Endodermal cell (in vitro differentiated cells): Measurements from ENCODE around the gene MST1. TPM values are rescaled to one million over a fixed set of nuclear protein-coding genes. Genes with fewer than 3 reads are reported as not detected.

ENCODE experiments used
- DNase-seq: peaks from one replicate; pipeline ENCODE4 v3.0.0-alpha.2; 2017
- H3K27ac ChIP-seq: 2 replicates; pipeline ENCODE4 v1.5.1; 2013; ENCODE audit warnings: mild to moderate bottlenecking, low read depth, low read length, moderate library complexity
- H3K27me3 ChIP-seq: 2 replicates; pipeline ENCODE4 v1.6.1; 2013; ENCODE audit warnings: mild to moderate bottlenecking, low read length, moderate library complexity; ENCODE audit not compliant: insufficient read depth, control insufficient read depth, poor library complexity, severe bottlenecking
- H3K36me3 ChIP-seq: 2 replicates; pipeline ENCODE4 v1.7.0; 2013; ENCODE audit warnings: mild to moderate bottlenecking, low read length, moderate library complexity; ENCODE audit not compliant: control insufficient read depth, insufficient read depth
- H3K4me1 ChIP-seq: one replicate; pipeline ENCODE4 v1.7.0; 2013; ENCODE audit warnings: low read length; ENCODE audit not compliant: control insufficient read depth, insufficient read depth
- H3K4me3 ChIP-seq: 2 replicates; pipeline ENCODE4 v1.5.1; 2013; ENCODE audit warnings: mild to moderate bottlenecking, low read length, moderate library complexity
- H3K9ac ChIP-seq: 2 replicates; pipeline ENCODE4 v1.6.1; 2013; ENCODE audit warnings: mild to moderate bottlenecking, low read length, moderate library complexity; ENCODE audit not compliant: poor library complexity, severe bottlenecking; ENCODE audit errors: extremely low read depth
- H3K9me3 ChIP-seq: 2 replicates; pipeline ENCODE4 v1.6.1; 2013; ENCODE audit warnings: mild to moderate bottlenecking, low read length, moderate library complexity; ENCODE audit not compliant: control insufficient read depth
- H3K27ac Mint-ChIP-seq: 2 replicates; pipeline ENCODE4 v1.8.0; 2020; ENCODE audit warnings: mixed read lengths
- H3K27me3 Mint-ChIP-seq: 2 replicates; pipeline ENCODE4 v1.8.0; 2021; ENCODE audit warnings: mild to moderate bottlenecking, mixed read lengths; ENCODE audit not compliant: insufficient read depth
- H3K36me3 Mint-ChIP-seq: 2 replicates; pipeline ENCODE4 v1.8.0; 2020; ENCODE audit warnings: low read depth, mixed read lengths
- H3K4me1 Mint-ChIP-seq: 2 replicates; pipeline ENCODE4 v1.8.0; 2020; ENCODE audit warnings: mixed read lengths
- H3K4me3 Mint-ChIP-seq: 2 replicates; pipeline ENCODE4 v1.8.0; 2020; ENCODE audit warnings: mild to moderate bottlenecking, moderate library complexity, mixed read lengths
- H3K9me3 Mint-ChIP-seq: 2 replicates; pipeline ENCODE4 v1.8.0; 2020; ENCODE audit warnings: mild to moderate bottlenecking, mixed read lengths
- CTCF ChIP-seq: fragments of 200-600 bp; sonication (generic); conservative IDR thresholded peaks from 2 replicates; pipeline ENCODE4 v1.5.0; 2021; ENCODE audit warnings: antibody characterized with exemption, mild to moderate bottlenecking
- WGBS, 2 experiments: methylation state at CpG; one replicate each; pipeline versions ENCODE4 v1.1.5 to v1.1.7; 2013; ENCODE audit warnings: missing lambda C conversion rate in 2 of 2, mixed read lengths in 1 of 2; ENCODE audit not compliant: insufficient coverage in 1 of 2, insufficient read length in 1 of 2; 5-methylcytosine and 5-hydroxymethylcytosine counted together
- total RNA-seq, 2 donors: library from RNA; stranded (reverse); fragmentation: NEBNext Ultra II Directional in 1 of 2; extraction: Animal tissue kit (Norgen Biotek cat#: 25700) in 1 of 2; gene quantifications; 2 replicates in 1 of 2; 3 replicates in 1 of 2; pipeline ENCODE4 v1.2.1, GENCODE V29; 2021

MST1 gene
- total RNA-seq, 2 donors from 2014 or later, result 30.8 to 35.5 TPM

DNA sequence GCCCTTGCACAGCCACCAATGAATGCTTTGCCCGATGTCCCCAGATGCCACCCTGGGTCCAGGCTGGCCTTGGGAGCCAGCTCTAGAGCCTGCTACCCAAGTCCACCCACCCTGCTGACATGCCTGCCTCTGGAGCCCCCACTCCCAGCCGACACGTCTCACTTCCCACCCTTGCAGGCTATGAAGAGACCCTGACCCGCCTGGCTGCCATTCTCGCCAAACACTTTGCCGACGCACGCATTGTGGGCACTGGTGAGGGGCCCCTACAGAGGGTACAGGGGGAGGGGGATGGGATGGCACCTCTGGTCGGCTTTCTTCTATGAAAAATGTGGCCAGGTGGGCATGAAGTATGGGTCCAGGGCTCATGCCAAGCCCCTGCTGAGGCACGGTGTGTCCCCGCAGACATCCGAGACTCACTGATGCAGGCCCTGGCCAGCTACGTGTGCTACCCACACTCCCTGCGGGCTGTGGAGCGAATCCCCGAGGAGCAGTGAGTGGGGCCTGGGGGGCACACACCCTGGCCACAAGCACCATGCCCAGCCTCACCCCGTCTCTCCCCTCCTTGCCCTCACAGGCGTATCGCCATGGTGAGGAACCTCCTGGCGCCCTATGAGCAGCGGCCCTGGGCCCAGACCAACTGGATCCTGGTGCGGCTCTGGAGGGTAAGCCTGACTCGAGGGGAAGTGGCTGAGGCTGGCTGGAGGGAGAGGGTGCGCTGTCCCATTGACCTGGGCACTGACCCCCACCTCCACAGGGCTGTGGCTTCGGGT is 24.2 kb upstream of the MST1 start:
- no peak overlapping the region for H3K9ac ChIP-seq
- H3K9me3 ChIP-seq, result no peaks in the 10 kb centered on the region
- H3K4me3 ChIP-seq, result no peak overlapping the region
- H3K4me1 Mint-ChIP-seq, result peaks cover 5% of the 10 kb centered on the region
- H3K27ac Mint-ChIP-seq, result no peak overlapping the region
- no peaks in the 10 kb centered on the region for H3K4me1 ChIP-seq
- H3K36me3 Mint-ChIP-seq, result peaks cover 12% of the 10 kb centered on the region
- no peaks in the 10 kb centered on the region for H3K36me3 ChIP-seq
- H3K4me3 Mint-ChIP-seq, result no peak overlapping the region
- 94 to 96% methylated on average over 17 to 25 of the region's 25 CpGs for WGBS, 2 experiments
- peaks cover 3% of the 10 kb centered on the region for H3K27me3 Mint-ChIP-seq
- H3K27me3 ChIP-seq, result no peaks in the 10 kb centered on the region
- H3K27ac ChIP-seq, result no peak overlapping the region
- no peak for TF ChIP-seq CTCF
- DNase-seq, result no peak
- H3K9me3 Mint-ChIP-seq, result no peaks in the 10 kb centered on the region

DNA sequence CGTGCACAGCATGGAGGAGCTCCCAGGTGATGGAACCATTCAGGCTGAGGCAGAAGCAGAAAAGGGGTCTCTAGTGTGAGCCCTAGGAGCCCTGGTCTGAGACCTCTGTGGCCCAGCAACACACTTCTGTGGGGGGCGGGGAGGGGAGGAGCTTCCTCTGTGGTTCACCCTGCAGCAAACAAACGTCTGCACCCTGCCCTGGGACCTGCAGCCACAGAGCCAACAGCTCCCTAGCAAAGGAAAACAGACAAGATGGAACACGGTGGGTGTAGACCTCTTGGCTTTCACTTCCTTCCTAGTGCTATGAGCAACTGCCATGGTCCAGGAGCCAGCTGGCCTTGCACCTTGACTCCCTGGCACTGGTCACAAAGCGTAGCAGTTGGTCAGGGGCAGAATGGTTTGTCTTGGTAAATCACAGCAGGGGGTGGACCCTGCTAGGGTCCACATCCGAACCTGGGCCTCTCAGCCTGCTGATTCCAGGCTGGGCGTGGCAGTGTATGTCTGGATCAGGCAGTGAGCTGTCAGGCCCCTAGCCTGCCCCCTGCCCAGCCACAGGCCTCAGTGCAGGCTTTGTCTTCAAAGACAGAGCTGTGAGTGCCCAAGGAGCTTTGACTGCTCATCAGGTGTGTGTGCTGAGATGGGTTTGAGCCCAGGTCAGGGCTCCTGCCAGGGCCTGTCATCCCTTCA is 23.5 kb upstream of the MST1 start:
- no peaks in the 10 kb centered on the region for H3K4me1 Mint-ChIP-seq
- no peaks in the 10 kb centered on the region for H3K9me3 Mint-ChIP-seq
- H3K27me3 Mint-ChIP-seq, result peaks cover 2% of the 10 kb centered on the region
- Histone ChIP-seq H3K4me1 (no peaks in the 10 kb centered on the region), H3K27me3 (no peaks in the 10 kb centered on the region), H3K9ac (no peak overlapping the region), H3K36me3 (no peaks in the 10 kb centered on the region), H3K4me3 (no peak overlapping the region), H3K27ac (no peak overlapping the region), H3K9me3 (no peaks in the 10 kb centered on the region)
- H3K27ac Mint-ChIP-seq, result no peak overlapping the region
- H3K4me3 Mint-ChIP-seq, result no peak overlapping the region
- 83 to 84% methylated on average over 7 of the region's 7 CpGs for WGBS, 2 experiments
- no peak for DNase-seq
- H3K36me3 Mint-ChIP-seq, result peaks cover 20% of the 10 kb centered on the region
- no peak for TF ChIP-seq CTCF

GRCh38 chr3:49712166-49712565 is 22.9 kb upstream of the MST1 start:
- Mint-ChIP-seq H3K4me1 (no peaks in the 10 kb centered on the region), H3K9me3 (no peaks in the 10 kb centered on the region), H3K27ac (peak overlapping the region; percentile 39), H3K36me3 (peaks cover 23% of the 10 kb centered on the region), H3K4me3 (no peak overlapping the region), H3K27me3 (no peaks in the 10 kb centered on the region)
- TF ChIP-seq CTCF, result no peak
- H3K4me1 ChIP-seq, result no peaks in the 10 kb centered on the region
- no peak overlapping the region for H3K4me3 ChIP-seq
- DNase-seq, result no peak
- H3K9ac ChIP-seq, result no peak overlapping the region
- no peaks in the 10 kb centered on the region for H3K27me3 ChIP-seq
- no peak overlapping the region for H3K27ac ChIP-seq
- 93 to 95% methylated on average over 10 to 11 of the region's 11 CpGs for WGBS, 2 experiments
- H3K36me3 ChIP-seq, result no peaks in the 10 kb centered on the region
- H3K9me3 ChIP-seq, result no peaks in the 10 kb centered on the region
